Mesendoderm (in vitro differentiated cells): ENCODE results near the gene PRR20G.

ENCODE experiments used
- DNase-seq: peaks from one replicate; pipeline ENCODE4 v3.0.0; 2013
- H2AK5ac ChIP-seq: 2 replicates; pipeline ENCODE4 v1.6.1; 2013; ENCODE audit warnings: low read length, inconsistent platforms
- H2BK120ac ChIP-seq: 2 replicates; pipeline ENCODE4 v1.6.1; 2013; ENCODE audit warnings: low read depth, mild to moderate bottlenecking, low read length, moderate library complexity, mixed read lengths
- H2BK15ac ChIP-seq: replicated peaks from 2 replicates; pipeline ENCODE4 v1.6.1; 2013; ENCODE audit warnings: low read depth, mild to moderate bottlenecking, moderate library complexity
- H2BK5ac ChIP-seq: 2 replicates; pipeline ENCODE4 v1.6.1; 2013; ENCODE audit warnings: low read length, inconsistent platforms
- H3K18ac ChIP-seq: 2 replicates; pipeline ENCODE4 v1.6.1; 2013; ENCODE audit warnings: mild to moderate bottlenecking, low read length, mixed read lengths
- H3K23ac ChIP-seq: one replicate; pipeline ENCODE4 v1.6.1; 2013; ENCODE audit warnings: low read length
- H3K27ac ChIP-seq: 2 replicates; pipeline ENCODE4 v1.5.1; 2013; ENCODE audit warnings: low read depth, mild to moderate bottlenecking, inconsistent platforms, low read length, moderate library complexity
- H3K27me3 ChIP-seq: 2 replicates; pipeline ENCODE4 v1.6.1; 2013; ENCODE audit warnings: low read length, control low read depth, mild to moderate bottlenecking, inconsistent platforms; ENCODE audit not compliant: insufficient read depth, poor library complexity
- H3K36me3 ChIP-seq: 2 replicates; pipeline ENCODE4 v1.6.1; 2013; ENCODE audit warnings: low read length, inconsistent platforms; ENCODE audit not compliant: control insufficient read depth, insufficient read depth
- H3K4ac ChIP-seq: one replicate; pipeline ENCODE4 v1.6.1; 2013; ENCODE audit warnings: low read depth, mild to moderate bottlenecking, low read length, moderate library complexity
- H3K4me1 ChIP-seq: 2 replicates; pipeline ENCODE4 v1.6.1; 2013; ENCODE audit warnings: low read depth, low read length, inconsistent platforms; ENCODE audit not compliant: control insufficient read depth
- H3K4me2 ChIP-seq: 2 replicates; pipeline ENCODE4 v1.6.1; 2013; ENCODE audit warnings: low read length
- H3K4me3 ChIP-seq: 2 replicates; pipeline ENCODE4 v1.5.1; 2013; ENCODE audit warnings: mild to moderate bottlenecking, low read length
- H3K56ac ChIP-seq: one replicate; pipeline ENCODE4 v1.6.1; 2013; ENCODE audit warnings: low read length
- H3K79me1 ChIP-seq: 2 replicates; pipeline ENCODE4 v1.6.1; 2013; ENCODE audit warnings: low read length, inconsistent platforms
- H3K79me2 ChIP-seq: 2 replicates; pipeline ENCODE4 v1.6.1; 2013; ENCODE audit warnings: mild to moderate bottlenecking, low read length; ENCODE audit not compliant: control insufficient read depth, insufficient read depth
- H3K9ac ChIP-seq: 2 replicates; pipeline ENCODE4 v1.6.1; 2013; ENCODE audit warnings: low read length, inconsistent platforms
- H4K5ac ChIP-seq: one replicate; pipeline ENCODE4 v1.6.1; 2013; ENCODE audit warnings: low read length
- H4K8ac ChIP-seq: one replicate; pipeline ENCODE4 v1.6.1; 2013; ENCODE audit warnings: low read depth, mild to moderate bottlenecking, control low read depth, low read length, moderate library complexity
- WGBS: extraction: QIAGEN DNeasy Blood & Tissue Kit; methylation state at CpG from one replicate; pipeline ENCODE4 v1.1.7; 2013; ENCODE audit warnings: low lambda C conversion rate, missing lambda C conversion rate; ENCODE audit not compliant: insufficient coverage; ENCODE audit errors: extremely low coverage; 5-methylcytosine and 5-hydroxymethylcytosine counted together

The PRR20G gene

GRCh38 chr3:127326341-127326740 lies 38.5 kb upstream of the PRR20G start:
- Histone ChIP-seq H4K5ac (no peak overlapping the region), H3K9ac (no peak overlapping the region), H3K18ac (no peak overlapping the region), H3K56ac (no peak overlapping the region), H3K27ac (no peak overlapping the region), H3K4me2 (no peak overlapping the region), H3K23ac (no peak overlapping the region), H2BK120ac (no peak overlapping the region), H3K27me3 (no peaks in the 10 kb centered on the region), H2BK5ac (no peak overlapping the region), H3K4me3 (no peak overlapping the region), H3K36me3 (no peaks in the 10 kb centered on the region), H2AK5ac (no peak overlapping the region), H3K4ac (no peak overlapping the region), H4K8ac (no peak overlapping the region), H3K4me1 (no peaks in the 10 kb centered on the region), H3K79me2 (no peaks in the 10 kb centered on the region), H2BK15ac (no peak overlapping the region), H3K79me1 (no peaks in the 10 kb centered on the region)
- DNase-seq = no peak

GRCh38 chr3:127325629-127325961 lies 37.7 kb upstream of the PRR20G start:
- H3K36me3 ChIP-seq = no peaks in the 10 kb centered on the region
- no peak overlapping the region for H2BK15ac ChIP-seq
- H3K4me1 ChIP-seq = no peaks in the 10 kb centered on the region
- no peaks in the 10 kb centered on the region for H3K27me3 ChIP-seq
- H3K56ac ChIP-seq = no peak overlapping the region
- H3K23ac ChIP-seq = no peak overlapping the region
- no peak for DNase-seq
- WGBS = no CpG with 5 or more reads among the region's 1 CpG
- H3K4me2 ChIP-seq = no peak overlapping the region
- no peak overlapping the region for H3K4ac ChIP-seq
- H2AK5ac ChIP-seq = no peak overlapping the region
- H2BK5ac ChIP-seq = no peak overlapping the region
- H3K79me2 ChIP-seq = no peaks in the 10 kb centered on the region
- no peak overlapping the region for H3K27ac ChIP-seq
- no peak overlapping the region for H3K18ac ChIP-seq
- no peak overlapping the region for H2BK120ac ChIP-seq
- H3K9ac ChIP-seq = no peak overlapping the region
- no peaks in the 10 kb centered on the region for H3K79me1 ChIP-seq
- no peak overlapping the region for H4K8ac ChIP-seq
- H3K4me3 ChIP-seq = no peak overlapping the region
- H4K5ac ChIP-seq = no peak overlapping the region

GRCh38 chr3:127324913-127325628 lies 37.2 kb upstream of the PRR20G start:
- H3K4me1 ChIP-seq = no peaks in the 10 kb centered on the region
- H3K27ac ChIP-seq = no peak overlapping the region

GRCh38 chr3:127324076-127324475 lies 36.2 kb upstream of the PRR20G start:
- H3K36me3 ChIP-seq = no peaks in the 10 kb centered on the region
- no peak overlapping the region for H3K4ac ChIP-seq
- H4K5ac ChIP-seq = no peak overlapping the region
- no peak overlapping the region for H3K23ac ChIP-seq
- H3K4me3 ChIP-seq = no peak overlapping the region
- no peak overlapping the region for H2BK15ac ChIP-seq
- no peaks in the 10 kb centered on the region for H3K4me1 ChIP-seq
- H4K8ac ChIP-seq = no peak overlapping the region
- no peaks in the 10 kb centered on the region for H3K79me1 ChIP-seq
- no peak overlapping the region for H3K9ac ChIP-seq
- no peak overlapping the region for H3K4me2 ChIP-seq
- H3K56ac ChIP-seq = no peak overlapping the region
- H2AK5ac ChIP-seq = no peak overlapping the region
- H3K79me2 ChIP-seq = no peaks in the 10 kb centered on the region
- H2BK120ac ChIP-seq = no peak overlapping the region
- H3K27ac ChIP-seq = no peak overlapping the region
- H2BK5ac ChIP-seq = no peak overlapping the region
- H3K18ac ChIP-seq = no peak overlapping the region
- H3K27me3 ChIP-seq = no peaks in the 10 kb centered on the region
- no CpG with 5 or more reads among the region's 3 CpGs for WGBS
- no peak for DNase-seq

More at GRCh38 chr3:127324913-127325628, 37.2 kb upstream of the PRR20G start:
- Histone ChIP-seq H2BK120ac (no peak overlapping the region), H4K5ac (no peak overlapping the region), H3K23ac (no peak overlapping the region), H3K79me1 (no peaks in the 10 kb centered on the region), H2BK5ac (no peak overlapping the region), H2BK15ac (no peak overlapping the region), H3K4ac (no peak overlapping the region), H3K18ac (no peak overlapping the region), H3K4me3 (no peak overlapping the region), H2AK5ac (no peak overlapping the region), H3K56ac (no peak overlapping the region), H3K79me2 (no peaks in the 10 kb centered on the region), H4K8ac (no peak overlapping the region), H3K36me3 (no peaks in the 10 kb centered on the region), H3K27me3 (no peaks in the 10 kb centered on the region), H3K4me2 (no peak overlapping the region), H3K9ac (no peak overlapping the region)
- no peak for DNase-seq
- no CpG with 5 or more reads among the region's 4 CpGs for WGBS

GRCh38 chr3:127323581-127323980 lies 35.7 kb upstream of the PRR20G start:
- H3K56ac ChIP-seq = no peak overlapping the region
- H3K36me3 ChIP-seq = no peaks in the 10 kb centered on the region
- no peak overlapping the region for H3K4me2 ChIP-seq
- H3K27ac ChIP-seq = no peak overlapping the region
- no peak overlapping the region for H2BK15ac ChIP-seq
- no peak overlapping the region for H2BK5ac ChIP-seq
- H3K4me3 ChIP-seq = no peak overlapping the region
- no peak for DNase-seq
- H3K4ac ChIP-seq = no peak overlapping the region
- WGBS = no CpG with 5 or more reads among the region's 5 CpGs
- H3K27me3 ChIP-seq = no peaks in the 10 kb centered on the region
- no peaks in the 10 kb centered on the region for H3K4me1 ChIP-seq
- H2BK120ac ChIP-seq = no peak overlapping the region
- H4K5ac ChIP-seq = no peak overlapping the region
- no peak overlapping the region for H2AK5ac ChIP-seq
- H4K8ac ChIP-seq = no peak overlapping the region
- H3K79me2 ChIP-seq = no peaks in the 10 kb centered on the region
- H3K9ac ChIP-seq = no peak overlapping the region
- no peaks in the 10 kb centered on the region for H3K79me1 ChIP-seq
- no peak overlapping the region for H3K23ac ChIP-seq
- H3K18ac ChIP-seq = no peak overlapping the region

GRCh38 chr3:127321371-127321770 lies 33.5 kb upstream of the PRR20G start:
- Histone ChIP-seq H3K4me2 (no peak overlapping the region), H3K27me3 (no peaks in the 10 kb centered on the region), H3K4ac (no peak overlapping the region), H3K79me2 (no peaks in the 10 kb centered on the region), H3K18ac (no peak overlapping the region), H3K79me1 (no peaks in the 10 kb centered on the region), H2BK15ac (no peak overlapping the region), H3K4me3 (no peak overlapping the region), H3K23ac (no peak overlapping the region), H2AK5ac (no peak overlapping the region), H3K56ac (no peak overlapping the region), H2BK120ac (no peak overlapping the region), H4K5ac (no peak overlapping the region), H3K36me3 (no peaks in the 10 kb centered on the region), H4K8ac (no peak overlapping the region), H2BK5ac (no peak overlapping the region), H3K27ac (no peak overlapping the region), H3K4me1 (no peaks in the 10 kb centered on the region), H3K9ac (no peak overlapping the region)
- WGBS = no CpG with 5 or more reads among the region's 4 CpGs
- no peak for DNase-seq
